Mucosa of descending colon (tissue), 3 donors: Measurements from ENCODE around the gene UBAC1. TPM values are rescaled to one million over a fixed set of nuclear protein-coding genes. Genes with fewer than 3 reads are reported as not detected.

Experiments
- ATAC-seq: fragments of 200-7000 bp; cut with Tn5 transposase; one replicate; pipeline ENCODE4 v1.9.1; 2020; ENCODE audit warnings: mild to moderate bottlenecking, moderate library complexity
- DNase-seq, 3 donors: peaks; one replicate each; pipeline ENCODE4 v3.0.0-alpha.2; 2020
- H3K36me3 ChIP-seq: fragments of 200-600 bp; one replicate; pipeline ENCODE4 v1.8.0; 2021; ENCODE audit warnings: low read depth, mild to moderate bottlenecking
- H3K4me1 ChIP-seq: fragments of 200-600 bp; one replicate; pipeline ENCODE4 v1.8.0; 2021; ENCODE audit warnings: low read depth, mild to moderate bottlenecking
- H3K4me3 ChIP-seq: fragments of 200-600 bp; one replicate; pipeline ENCODE4 v1.8.0; 2021; ENCODE audit warnings: mild to moderate bottlenecking
- H3K9me3 ChIP-seq: fragments of 200-600 bp; one replicate; pipeline ENCODE4 v1.8.0; 2021; ENCODE audit warnings: mild to moderate bottlenecking
- CTCF ChIP-seq: fragments of 200-600 bp; IDR thresholded peaks from one replicate; pipeline ENCODE4 v1.8.0; 2022; ENCODE audit warnings: antibody characterized with exemption, mild to moderate bottlenecking
- intact Hi-C, 2 donors: fragments of 100-400 bp; cut with DNase I in 1 of 2; cut with micrococcal nuclease in 1 of 2; formaldehyde crosslinking; loops; one replicate each; pipeline versions ENCODE4 v1.11.0 to v1.11.1; 2022; cut with DNase I, micrococcal nuclease
- total RNA-seq, 3 donors: library from RNA; stranded (reverse); fragmentation: NEBNext Ultra II Directional in 2 of 3; extraction: Animal tissue kit (Norgen Biotek cat#: 25700) in 2 of 3; gene quantifications; one replicate each; pipeline versions ENCODE4 v1.2.1 to v1.2.4, GENCODE V29; 2021 to 2023
- donor health status: DM: no; HTN: no; CAD: no; lungs with moderate emphysema.
- donor health status: DM: no; HTN: no; CAD: no.
- donor health status: DM: no; HTN: yes; CAD: no.

UBAC1 gene
- total RNA-seq, 3 donors from 2014 or later: 55.5 to 70.4 (median 64.0) TPM

- no peak for DNase-seq
- Histone ChIP-seq H3K36me3 (no peaks in the 10 kb centered on the region), H3K9me3 (peaks cover 24% of the 10 kb centered on the region), H3K4me3 (no peak overlapping the region), H3K4me1 (peaks cover 15% of the 10 kb centered on the region)
- no peak for ATAC-seq
- intact Hi-C loops: no loop called here
- no peak for TF ChIP-seq CTCF
Measured at GRCh38 chr9:135910757-135911156, 50.4 kb downstream of the UBAC1 start.

- intact Hi-C loops: no loop called here
- no peaks in the 10 kb centered on the region for H3K36me3 ChIP-seq
- DNase-seq (no peak), ATAC-seq (no peak)
- H3K4me1 ChIP-seq: peaks cover 15% of the 10 kb centered on the region
- H3K4me3 ChIP-seq: no peak overlapping the region
- TF ChIP-seq CTCF: no peak
- H3K9me3 ChIP-seq: peaks cover 18% of the 10 kb centered on the region
Measured at GRCh38 chr9:135910216-135910615, 51.0 kb downstream of the UBAC1 start.

- no peak for TF ChIP-seq CTCF
- Histone ChIP-seq H3K36me3 (no peaks in the 10 kb centered on the region), H3K9me3 (peaks cover 10% of the 10 kb centered on the region), H3K4me3 (no peak overlapping the region), H3K4me1 (peaks cover 15% of the 10 kb centered on the region)
- ATAC-seq (no peak), DNase-seq (no peak)
- intact Hi-C loops: no loop called here
Measured at GRCh38 chr9:135909371-135909770, 51.8 kb downstream of the UBAC1 start.

- no peak for TF ChIP-seq CTCF
- intact Hi-C loops: no loop called here
- ATAC-seq (no peak), DNase-seq (no peak)
- H3K4me3 ChIP-seq: no peak overlapping the region
- H3K9me3 ChIP-seq: peaks cover 4% of the 10 kb centered on the region
- H3K36me3 ChIP-seq: no peaks in the 10 kb centered on the region
- H3K4me1 ChIP-seq: peaks cover 15% of the 10 kb centered on the region
Measured at GRCh38 chr9:135908754-135909204, 52.4 kb downstream of the UBAC1 start.

- Histone ChIP-seq H3K4me1 (peaks cover 15% of the 10 kb centered on the region), H3K4me3 (peak overlapping the region; percentile 44), H3K9me3 (no peaks in the 10 kb centered on the region), H3K36me3 (no peaks in the 10 kb centered on the region)
- ATAC-seq (peak; percentile 1), DNase-seq (peak in 1 of 3 donors; percentile 37)
- TF ChIP-seq CTCF: no peak
- intact Hi-C loops: no loop called here
Measured at GRCh38 chr9:135908093-135908753, 53.0 kb downstream of the UBAC1 start.
